Gastrocnemius medialis (tissue), 4 donors: ENCODE measurements around the gene AUTS2. TPM values are rescaled to one million over a fixed set of nuclear protein-coding genes. Genes with fewer than 3 reads are reported as not detected.

Source experiments
- ATAC-seq, 2 donors: fragments of 150-250 bp; one replicate each; pipeline ENCODE4 v1.9.1; 2016
- DNase-seq, 2 donors: peaks; one replicate each; pipeline ENCODE4 v3.0.0-alpha.2; 2019
- H3K27ac ChIP-seq, 4 donors: fragments of 200-600 bp; sonication (generic); 1 replicate in 1 of 4; 2 replicates in 3 of 4; pipeline ENCODE4 v1.5.1; 2016 to 2018; ENCODE audit warnings: mild to moderate bottlenecking in 2 of 4, moderate library complexity in 1 of 4
- H3K27me3 ChIP-seq, 3 donors: fragments of 200-600 bp; sonication (generic) in 2 of 3; 1 replicate in 1 of 3; 2 replicates in 2 of 3; pipeline versions ENCODE4 v1.5.1 to v1.6.0; 2016 to 2019; ENCODE audit warnings: mild to moderate bottlenecking in 1 of 3, moderate library complexity in 1 of 3
- H3K36me3 ChIP-seq, 2 donors: fragments of 200-600 bp; sonication (generic) in 1 of 2; one replicate each; pipeline ENCODE4 v1.5.1; 2017 to 2018
- H3K4me1 ChIP-seq, 2 donors: fragments of 200-600 bp; sonication (generic) in 1 of 2; one replicate each; pipeline ENCODE4 v1.5.1; 2016 to 2017; ENCODE audit warnings: mild to moderate bottlenecking in 2 of 2
- H3K4me3 ChIP-seq, 4 donors: fragments of 200-600 bp; sonication (generic) in 3 of 4; 1 replicate in 1 of 4; 2 replicates in 3 of 4; pipeline ENCODE4 v1.5.1; 2016 to 2019; ENCODE audit warnings: mild to moderate bottlenecking in 2 of 4
- H3K9me3 ChIP-seq, 3 donors: fragments of 200-600 bp; sonication (generic) in 2 of 3; 1 replicate in 1 of 3; 2 replicates in 2 of 3; pipeline ENCODE4 v1.5.1; 2016 to 2019
- CTCF ChIP-seq, 5 experiments: fragments of 450-650 bp in 3 of 5; fragments of 200-600 bp in 2 of 5; sonication (generic) in 2 of 5; IDR thresholded peaks in 4 of 5; conservative IDR thresholded peaks in 1 of 5; 1 replicate in 4 of 5; 2 replicates in 1 of 5; pipeline ENCODE4 v1.5.1; 2016 to 2019; ENCODE audit warnings: antibody characterized with exemption in 5 of 5, mild to moderate bottlenecking in 3 of 5, moderate library complexity in 3 of 5
- POLR2A ChIP-seq, 2 donors: fragments of 450-650 bp; IDR thresholded peaks; one replicate each; pipeline ENCODE4 v1.6.1; 2017; ENCODE audit warnings: antibody characterized with exemption in 2 of 2, mild to moderate bottlenecking in 2 of 2, moderate library complexity in 2 of 2
- in situ Hi-C, 4 donors: fragments of 200-750 bp; cut with MboI; loops; one replicate each; pipeline versions ENCODE4 v1.15.0 to v1.8.0; 2017; ENCODE audit warnings: low sequenced_read_pairs in 4 of 4
- intact Hi-C: fragments of 100-400 bp; cut with DNase I; formaldehyde crosslinking; loops from one replicate; pipeline ENCODE4 v1.15.1; 2023; ENCODE audit warnings: low total_unique reads
- total RNA-seq, 4 donors: library from RNA; depleted of rRNA; stranded (reverse); fragments of >200 nt; gene quantifications; one replicate each; pipeline versions ENCODE4 v1.1.0 to v1.2.3, GENCODE V29; 2016

AUTS2 gene
- total RNA-seq, 4 donors from 2014 or later = 2.5 to 16.2 (median 8.5) TPM

DNA sequence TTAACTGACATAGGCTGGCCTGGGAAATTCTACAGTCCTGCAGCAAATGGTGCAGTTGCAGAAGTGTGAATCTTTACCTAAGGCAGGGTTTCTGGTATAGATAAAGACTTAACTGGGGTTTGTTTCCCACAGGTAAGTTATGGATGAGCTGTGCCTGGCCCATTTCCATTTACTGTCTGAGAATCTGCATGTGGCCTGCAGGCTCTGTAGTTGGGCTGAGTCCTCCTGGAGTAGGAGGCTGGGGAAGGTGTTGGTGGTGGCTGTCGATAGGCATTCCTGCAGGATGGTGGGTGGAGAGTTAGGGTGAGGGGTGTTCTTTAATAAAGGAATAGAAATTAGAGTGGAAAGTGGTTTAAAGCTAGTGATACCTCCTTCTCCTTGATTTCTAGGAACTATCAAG, 193.5 kb downstream of the AUTS2 start:
- Histone ChIP-seq H3K36me3 (no peaks in the 10 kb centered on the region), H3K4me3 (no peak overlapping the region), H3K27ac (no peak overlapping the region), H3K4me1 (peaks cover 14 to 19% of the 10 kb centered on the region in 2 donors), H3K27me3 (no peaks in the 10 kb centered on the region), H3K9me3 (no peaks in the 10 kb centered on the region)
- intact Hi-C loops = no loop called here
- ATAC-seq = no peak
- no peak for DNase-seq
- no peak for TF ChIP-seq POLR2A (IDR thresholded peaks at IDR 0.05)
- no peak for TF ChIP-seq CTCF (IDR thresholded peaks at IDR 0.05 in 4 of 5, conservative IDR thresholded peaks at IDR 0.05 in 1 of 5)
- in situ Hi-C loops = no loop called here

DNA sequence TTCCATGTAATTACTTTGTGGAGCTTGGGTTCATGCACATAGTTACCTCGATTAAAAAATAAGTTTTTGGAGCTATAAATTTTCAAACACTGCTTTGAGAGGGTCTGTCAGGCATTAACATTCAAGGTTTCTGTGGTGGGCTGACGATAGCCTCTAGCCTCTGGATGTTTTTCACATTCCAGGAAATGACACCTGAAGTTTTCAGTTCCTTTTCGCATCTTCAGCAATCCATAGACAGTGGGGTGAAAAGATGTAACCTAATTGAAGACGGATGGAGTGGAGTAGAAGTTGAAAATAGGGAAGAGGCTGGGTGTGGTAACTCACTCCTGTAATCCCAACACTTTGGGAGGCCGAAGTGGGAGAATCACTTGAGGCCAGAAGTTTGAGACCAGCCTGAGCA, 197.7 kb downstream of the AUTS2 start:
- Histone ChIP-seq H3K27ac (no peak overlapping the region), H3K27me3 (no peaks in the 10 kb centered on the region), H3K36me3 (no peaks in the 10 kb centered on the region), H3K4me3 (no peak overlapping the region), H3K9me3 (no peaks in the 10 kb centered on the region), H3K4me1 (peaks cover 6 to 10% of the 10 kb centered on the region in 2 donors)
- intact Hi-C loops = no loop called here
- TF ChIP-seq CTCF (IDR thresholded peaks at IDR 0.05 in 4 of 5, conservative IDR thresholded peaks at IDR 0.05 in 1 of 5) (no peak), POLR2A (IDR thresholded peaks at IDR 0.05) (no peak)
- no peak for ATAC-seq
- no peak for DNase-seq
- in situ Hi-C loops = no loop called here

- Histone ChIP-seq H3K27me3 (no peaks in the 10 kb centered on the region), H3K4me1 (peaks cover 6 to 12% of the 10 kb centered on the region in 2 donors), H3K4me3 (no peak overlapping the region), H3K27ac (no peak overlapping the region), H3K36me3 (no peaks in the 10 kb centered on the region), H3K9me3 (no peaks in the 10 kb centered on the region)
- ATAC-seq (no peak), DNase-seq (no peak)
- intact Hi-C loops (no loop called here), in situ Hi-C loops (no loop called here)
- TF ChIP-seq CTCF (IDR thresholded peaks at IDR 0.05 in 4 of 5, conservative IDR thresholded peaks at IDR 0.05 in 1 of 5) (no peak), POLR2A (IDR thresholded peaks at IDR 0.05) (no peak)
Measured at GRCh38 chr7:69796416-69796815, 198.1 kb downstream of the AUTS2 start.

GRCh38 chr7:69799048-69799697, 200.9 kb downstream of the AUTS2 start:
- Histone ChIP-seq H3K27ac (no peak overlapping the region), H3K9me3 (no peaks in the 10 kb centered on the region), H3K36me3 (no peaks in the 10 kb centered on the region), H3K4me1 (peaks cover 6 to 16% of the 10 kb centered on the region in 2 donors), H3K27me3 (no peaks in the 10 kb centered on the region), H3K4me3 (no peak overlapping the region)
- no peak for DNase-seq
- intact Hi-C loops = no loop called here
- TF ChIP-seq POLR2A (IDR thresholded peaks at IDR 0.05) = no peak
- TF ChIP-seq CTCF (IDR thresholded peaks at IDR 0.05 in 4 of 5, conservative IDR thresholded peaks at IDR 0.05 in 1 of 5) = no peak
- ATAC-seq = no peak
- in situ Hi-C loops = no loop called here

DNA sequence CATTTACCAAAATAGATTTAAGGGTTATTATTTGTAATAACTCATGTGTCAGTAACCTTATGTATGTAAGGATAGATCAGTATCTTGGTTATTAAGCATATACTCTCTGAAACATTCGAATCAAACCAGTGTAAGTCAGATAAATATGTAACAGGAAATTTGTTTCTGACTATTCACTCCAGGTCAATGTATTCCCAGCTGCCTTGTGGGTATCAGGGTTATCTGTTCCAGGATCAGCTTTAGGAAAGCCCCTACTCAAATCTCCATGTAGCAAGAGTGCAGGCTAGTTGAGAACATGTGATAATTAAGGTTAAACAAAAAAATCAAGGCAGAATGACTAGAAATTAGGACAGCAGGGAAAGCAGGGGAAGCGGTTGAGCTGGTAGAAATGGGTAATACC, 201.7 kb downstream of the AUTS2 start:
- TF ChIP-seq CTCF (IDR thresholded peaks at IDR 0.05 in 4 of 5, conservative IDR thresholded peaks at IDR 0.05 in 1 of 5) = no peak
- H3K4me1 ChIP-seq = peaks cover 6 to 16% of the 10 kb centered on the region in 2 donors
- DNase-seq (no peak), ATAC-seq (no peak)
- intact Hi-C loops = no loop called here
- no peaks in the 10 kb centered on the region for H3K27me3 ChIP-seq
- H3K9me3 ChIP-seq = no peaks in the 10 kb centered on the region
- in situ Hi-C loops = no loop called here
- no peak overlapping the region for H3K27ac ChIP-seq
- H3K36me3 ChIP-seq = no peaks in the 10 kb centered on the region
- H3K4me3 ChIP-seq = no peak overlapping the region
